Neural cell (in vitro differentiated cells): ENCODE results near the gene FAM118B. TPM values are rescaled to one million over a fixed set of nuclear protein-coding genes. Genes with fewer than 3 reads are reported as not detected.

Experiments
- H2AFZ ChIP-seq: fragments of 200-600, 300-800 bp; sonication (generic), shearing (Covaris generic); 2 replicates; pipeline ENCODE4 v1.6.0; 2014; ENCODE audit warnings: low read depth, mild to moderate bottlenecking, antibody characterized with exemption, low read length, moderate library complexity
- H3F3A ChIP-seq: fragments of 200-600 bp; shearing (Covaris generic); 2 replicates; pipeline ENCODE4 v1.6.1; 2016; ENCODE audit warnings: mild to moderate bottlenecking, moderate library complexity, mixed read lengths, antibody characterized with exemption, low read length; ENCODE audit not compliant: insufficient read depth, poor library complexity, severe bottlenecking
- H3K27ac ChIP-seq: fragments of 200-600, 300-800 bp; sonication (generic), shearing (Covaris generic); 2 replicates; pipeline ENCODE4 v1.5.1; 2014; ENCODE audit warnings: mild to moderate bottlenecking, low read length, moderate library complexity
- H3K27me3 ChIP-seq: fragments of 300-800, 200-600 bp; sonication (generic), shearing (Covaris generic); 2 replicates; pipeline ENCODE4 v1.6.0; 2014; ENCODE audit warnings: mild to moderate bottlenecking, low read depth, low read length, moderate library complexity; ENCODE audit not compliant: insufficient read depth
- H3K36me3 ChIP-seq: fragments of 300-800, 200-600 bp; sonication (generic), shearing (Covaris generic); 2 replicates; pipeline ENCODE4 v1.5.1; 2014; ENCODE audit warnings: mild to moderate bottlenecking, antibody characterized with exemption, low read length, moderate library complexity; ENCODE audit not compliant: insufficient read depth
- H3K4me2 ChIP-seq: fragments of 300-800, 200-600 bp; sonication (generic), shearing (Covaris generic); 2 replicates; pipeline ENCODE4 v1.6.0; 2014; ENCODE audit warnings: mild to moderate bottlenecking, low read length
- H3K4me3 ChIP-seq: fragments of 300-800, 200-600 bp; sonication (generic), shearing (Covaris generic); 2 replicates; pipeline ENCODE4 v1.5.1; 2014; ENCODE audit warnings: mild to moderate bottlenecking, low read length, moderate library complexity
- H3K79me2 ChIP-seq: fragments of 200-600 bp; shearing (Covaris generic); replicated peaks from 2 replicates; pipeline ENCODE4 v1.6.0; 2014; ENCODE audit warnings: mild to moderate bottlenecking, low read length, moderate library complexity; ENCODE audit not compliant: insufficient read depth
- H3K9ac ChIP-seq: fragments of 300-800, 200-600 bp; sonication (generic), shearing (Covaris generic); 2 replicates; pipeline ENCODE4 v1.6.1; 2016; ENCODE audit warnings: mild to moderate bottlenecking, low read length, mixed read lengths
- H3K9me2 ChIP-seq: fragments of 200-600 bp; shearing (Covaris generic); 2 replicates; pipeline ENCODE4 v1.6.1; 2016; ENCODE audit warnings: mild to moderate bottlenecking, low read length, mixed read lengths; ENCODE audit not compliant: insufficient read depth
- H3K9me3 ChIP-seq: fragments of 200-600, 300-800 bp; sonication (generic), shearing (Covaris generic); 2 replicates; pipeline ENCODE4 v1.6.1; 2016; ENCODE audit warnings: mild to moderate bottlenecking, mixed run types, low read length, moderate library complexity, mixed read lengths
- H4K20me1 ChIP-seq: fragments of 200-600 bp; shearing (Covaris generic); 2 replicates; pipeline ENCODE4 v1.6.1; 2016; ENCODE audit warnings: mild to moderate bottlenecking, mixed run types; ENCODE audit not compliant: insufficient read depth
- EP300 ChIP-seq: fragments of 450-650 bp; conservative IDR thresholded peaks from 2 replicates; pipeline ENCODE4 v1.6.1; 2014; ENCODE audit warnings: antibody characterized with exemption, mild to moderate bottlenecking, moderate library complexity; ENCODE audit not compliant: poor library complexity, severe bottlenecking
- EZH2 ChIP-seq: fragments of 200-600, 300-800 bp; shearing (Covaris generic), sonication (generic); IDR thresholded peaks from 2 replicates; pipeline ENCODE4 v1.6.1; 2014; ENCODE audit warnings: antibody characterized with exemption, low read length, borderline replicate concordance, mild to moderate bottlenecking; ENCODE audit not compliant: insufficient read depth, poor library complexity, severe bottlenecking
- MXI1 ChIP-seq: fragments of 450-650 bp; conservative IDR thresholded peaks from 2 replicates; pipeline ENCODE4 v1.6.1; 2014; ENCODE audit warnings: antibody characterized with exemption, mild to moderate bottlenecking; ENCODE audit not compliant: poor library complexity, severe bottlenecking
- POLR2AphosphoS5 ChIP-seq: IDR thresholded peaks from 2 replicates; pipeline ENCODE4 v1.6.1; 2012
- RAD21 ChIP-seq: fragments of 450-650 bp; conservative IDR thresholded peaks from 2 replicates; pipeline ENCODE4 v1.6.1; 2014; ENCODE audit warnings: antibody characterized with exemption, mild to moderate bottlenecking, moderate library complexity
- SMC3 ChIP-seq: fragments of 450-650 bp; conservative IDR thresholded peaks from 2 replicates; pipeline ENCODE4 v1.6.1; 2014; ENCODE audit warnings: antibody characterized with exemption, mild to moderate bottlenecking, moderate library complexity; ENCODE audit not compliant: poor library complexity
- TAF1 ChIP-seq: IDR thresholded peaks from 2 replicates; pipeline ENCODE4 v1.6.1; 2012; ENCODE audit warnings: low read depth
- polyA plus RNA-seq: library from polyadenylated mRNA; depleted of rRNA; stranded (reverse); fragments of >200 nt; gene quantifications from 2 replicates; pipeline ENCODE4 v1.2.3, GENCODE V29; 2014
- TF ChIP-seq, protein P1 (sequence below): fragments of 450-650 bp; IDR thresholded peaks from 2 replicates; pipeline ENCODE4 v1.5.1; 2014; ENCODE audit warnings: antibody characterized with exemption, mild to moderate bottlenecking, moderate library complexity; ENCODE audit not compliant: poor library complexity, severe bottlenecking
- TF ChIP-seq, protein P2 (sequence below): IDR thresholded peaks from 2 replicates; pipeline ENCODE4 v1.6.1; 2012; ENCODE audit warnings: borderline replicate concordance

FAM118B gene
- polyA plus RNA-seq, 1 donor from 2014 or later, result 54.1 TPM

DNA sequence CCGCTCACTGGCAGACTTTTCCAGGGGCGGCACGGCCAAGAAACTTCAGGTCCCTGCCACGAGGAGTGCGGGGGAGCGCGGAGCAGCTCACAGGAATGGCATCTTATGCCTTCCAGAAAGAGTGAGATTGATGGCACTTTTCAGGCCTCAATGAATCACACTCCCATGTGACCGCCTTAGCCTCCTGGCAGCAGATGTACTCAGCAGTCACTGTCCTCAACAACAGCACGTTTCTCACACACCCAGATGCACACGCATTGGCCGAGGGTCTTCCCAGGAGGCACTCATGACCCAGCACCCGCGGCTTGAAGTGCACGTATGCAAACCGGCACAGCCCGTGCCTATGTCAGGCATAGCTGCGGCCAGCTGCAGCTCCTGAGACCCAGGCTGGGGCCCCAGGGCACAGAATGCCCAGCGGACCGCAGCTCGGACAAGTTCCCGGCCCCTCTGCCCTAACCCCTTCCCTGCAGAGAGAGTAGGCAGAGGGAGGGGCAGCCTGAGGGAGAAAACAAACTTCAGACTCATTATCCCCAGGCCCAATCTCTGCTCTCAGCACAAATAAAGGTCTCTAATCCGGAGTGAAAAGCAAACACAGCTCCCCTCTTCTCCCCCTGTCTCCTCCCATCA lies 48.4 kb upstream of the FAM118B start:
- Histone ChIP-seq H3K4me2 (no peak overlapping the region), H3K4me3 (no peak overlapping the region), H3K9me2 (no peaks in the 10 kb centered on the region), H3K27ac (no peak overlapping the region), H4K20me1 (no peaks in the 10 kb centered on the region), H3K9ac (no peak overlapping the region), H3K9me3 (no peaks in the 10 kb centered on the region), H2AFZ (no peak overlapping the region), H3K79me2 (no peaks in the 10 kb centered on the region), H3K27me3 (no peaks in the 10 kb centered on the region), H3F3A (no peaks in the 10 kb centered on the region), H3K36me3 (no peaks in the 10 kb centered on the region)
- TF ChIP-seq TAF1, result no peak
- no peak for TF ChIP-seq RAD21
- TF ChIP-seq POLR2AphosphoS5, result no peak
- no peak for TF ChIP-seq MXI1

DNA sequence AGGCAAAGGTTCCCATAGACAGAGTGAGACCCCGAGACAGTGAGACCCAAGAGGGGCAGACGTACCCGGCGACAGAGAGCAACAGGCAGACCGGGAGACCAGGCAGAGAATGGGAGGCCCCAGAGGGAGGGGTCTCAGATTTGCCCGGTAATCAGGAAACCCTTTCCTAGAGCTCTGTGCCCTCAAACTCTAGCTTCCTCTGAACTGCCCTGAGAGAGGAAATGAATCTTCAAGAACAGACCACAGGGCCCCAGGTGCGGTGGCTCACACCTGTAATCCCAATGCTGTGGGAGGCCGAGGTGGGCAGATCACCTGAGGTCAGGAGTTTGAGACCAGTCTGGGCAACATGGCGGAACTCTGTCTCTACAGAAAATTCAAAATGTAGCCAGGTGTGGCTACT lies 47.8 kb upstream of the FAM118B start:
- H4K20me1 ChIP-seq, result no peaks in the 10 kb centered on the region
- no peaks in the 10 kb centered on the region for H3K9me2 ChIP-seq
- H3K36me3 ChIP-seq, result no peaks in the 10 kb centered on the region
- no peak overlapping the region for H3K9ac ChIP-seq
- H3K79me2 ChIP-seq, result no peaks in the 10 kb centered on the region
- H3K27ac ChIP-seq, result no peak overlapping the region
- H3K27me3 ChIP-seq, result no peaks in the 10 kb centered on the region
- no peaks in the 10 kb centered on the region for H3F3A ChIP-seq
- H2AFZ ChIP-seq, result no peak overlapping the region
- H3K4me3 ChIP-seq, result no peak overlapping the region
- H3K9me3 ChIP-seq, result no peaks in the 10 kb centered on the region
- TF ChIP-seq TAF1 (no peak), EP300 (no peak), RAD21 (no peak), EZH2 (no peak), SMC3 (no peak), MXI1 (no peak), POLR2AphosphoS5 (no peak)
- TF ChIP-seq, protein P1, sequence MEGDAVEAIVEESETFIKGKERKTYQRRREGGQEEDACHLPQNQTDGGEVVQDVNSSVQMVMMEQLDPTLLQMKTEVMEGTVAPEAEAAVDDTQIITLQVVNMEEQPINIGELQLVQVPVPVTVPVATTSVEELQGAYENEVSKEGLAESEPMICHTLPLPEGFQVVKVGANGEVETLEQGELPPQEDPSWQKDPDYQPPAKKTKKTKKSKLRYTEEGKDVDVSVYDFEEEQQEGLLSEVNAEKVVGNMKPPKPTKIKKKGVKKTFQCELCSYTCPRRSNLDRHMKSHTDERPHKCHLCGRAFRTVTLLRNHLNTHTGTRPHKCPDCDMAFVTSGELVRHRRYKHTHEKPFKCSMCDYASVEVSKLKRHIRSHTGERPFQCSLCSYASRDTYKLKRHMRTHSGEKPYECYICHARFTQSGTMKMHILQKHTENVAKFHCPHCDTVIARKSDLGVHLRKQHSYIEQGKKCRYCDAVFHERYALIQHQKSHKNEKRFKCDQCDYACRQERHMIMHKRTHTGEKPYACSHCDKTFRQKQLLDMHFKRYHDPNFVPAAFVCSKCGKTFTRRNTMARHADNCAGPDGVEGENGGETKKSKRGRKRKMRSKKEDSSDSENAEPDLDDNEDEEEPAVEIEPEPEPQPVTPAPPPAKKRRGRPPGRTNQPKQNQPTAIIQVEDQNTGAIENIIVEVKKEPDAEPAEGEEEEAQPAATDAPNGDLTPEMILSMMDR, result no peak
- TF ChIP-seq, protein P2, sequence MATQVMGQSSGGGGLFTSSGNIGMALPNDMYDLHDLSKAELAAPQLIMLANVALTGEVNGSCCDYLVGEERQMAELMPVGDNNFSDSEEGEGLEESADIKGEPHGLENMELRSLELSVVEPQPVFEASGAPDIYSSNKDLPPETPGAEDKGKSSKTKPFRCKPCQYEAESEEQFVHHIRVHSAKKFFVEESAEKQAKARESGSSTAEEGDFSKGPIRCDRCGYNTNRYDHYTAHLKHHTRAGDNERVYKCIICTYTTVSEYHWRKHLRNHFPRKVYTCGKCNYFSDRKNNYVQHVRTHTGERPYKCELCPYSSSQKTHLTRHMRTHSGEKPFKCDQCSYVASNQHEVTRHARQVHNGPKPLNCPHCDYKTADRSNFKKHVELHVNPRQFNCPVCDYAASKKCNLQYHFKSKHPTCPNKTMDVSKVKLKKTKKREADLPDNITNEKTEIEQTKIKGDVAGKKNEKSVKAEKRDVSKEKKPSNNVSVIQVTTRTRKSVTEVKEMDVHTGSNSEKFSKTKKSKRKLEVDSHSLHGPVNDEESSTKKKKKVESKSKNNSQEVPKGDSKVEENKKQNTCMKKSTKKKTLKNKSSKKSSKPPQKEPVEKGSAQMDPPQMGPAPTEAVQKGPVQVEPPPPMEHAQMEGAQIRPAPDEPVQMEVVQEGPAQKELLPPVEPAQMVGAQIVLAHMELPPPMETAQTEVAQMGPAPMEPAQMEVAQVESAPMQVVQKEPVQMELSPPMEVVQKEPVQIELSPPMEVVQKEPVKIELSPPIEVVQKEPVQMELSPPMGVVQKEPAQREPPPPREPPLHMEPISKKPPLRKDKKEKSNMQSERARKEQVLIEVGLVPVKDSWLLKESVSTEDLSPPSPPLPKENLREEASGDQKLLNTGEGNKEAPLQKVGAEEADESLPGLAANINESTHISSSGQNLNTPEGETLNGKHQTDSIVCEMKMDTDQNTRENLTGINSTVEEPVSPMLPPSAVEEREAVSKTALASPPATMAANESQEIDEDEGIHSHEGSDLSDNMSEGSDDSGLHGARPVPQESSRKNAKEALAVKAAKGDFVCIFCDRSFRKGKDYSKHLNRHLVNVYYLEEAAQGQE, result no peak
- H3K4me2 ChIP-seq, result no peak overlapping the region
